ENCODE measurements around the gene TYRP1. TPM values are rescaled to one million over a fixed set of nuclear protein-coding genes. Genes with fewer than 3 reads are reported as not detected.

Gene TYRP1
- polyA plus RNA-seq, 1 experiment: 0.26 TPM

- POLR2A ChIA-PET: no interaction called here
- Histone ChIP-seq H3K4me3 (ENCODE audit: low read depth, low read length) (no peak overlapping the region), H3K27me3 (ENCODE audit: control insufficient read depth, insufficient read depth, low read length) (no peaks in the 10 kb centered on the region), H3K9me3 (ENCODE audit: control insufficient read depth, insufficient read depth, low read length) (no peaks in the 10 kb centered on the region), H3K27ac (ENCODE audit: low read depth, low read length) (no peak overlapping the region)
- DNase-seq (ENCODE audit: low read depth, low spot score): no peak
- no peak for TF ChIP-seq CTCF (IDR thresholded peaks at IDR 0.05; ENCODE audit: low read depth, low read length)
- CTCF ChIA-PET: interaction anchor here (1.5 to 4.6 kb wide), 2 partner anchors 10 to 152 kb away, joined by 4 to 21 read pairs; no protein-coding TSS in a partner anchor
Observed at GRCh38 chr9:12732971-12733370, 39.8 kb downstream of the TYRP1 start.

DNA sequence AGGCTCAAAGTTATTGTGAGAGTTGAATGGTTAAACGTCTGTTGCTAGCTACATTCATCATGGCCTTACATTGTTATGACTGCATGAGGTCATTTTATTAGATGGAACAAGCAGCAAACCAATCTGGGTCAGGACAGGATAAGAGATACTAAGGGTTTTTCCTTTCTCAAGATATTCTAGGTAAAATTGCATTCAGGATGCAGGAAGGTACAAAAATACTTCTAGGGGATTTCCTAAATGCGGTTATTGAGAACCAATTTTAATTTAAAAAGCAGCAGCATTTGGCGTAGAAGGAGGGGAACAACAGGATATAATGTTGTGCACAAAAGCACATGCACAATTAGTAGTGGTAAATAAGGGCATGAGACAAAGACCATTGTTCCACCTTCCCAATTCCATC lies 42.5 kb downstream of the TYRP1 start:
- POLR2A ChIA-PET: no interaction called here
- DNase-seq (ENCODE audit: low read depth, low spot score): no peak
- Histone ChIP-seq H3K27me3 (ENCODE audit: control insufficient read depth, insufficient read depth, low read length) (no peaks in the 10 kb centered on the region), H3K9me3 (ENCODE audit: control insufficient read depth, insufficient read depth, low read length) (no peaks in the 10 kb centered on the region), H3K4me3 (ENCODE audit: low read depth, low read length) (no peak overlapping the region), H3K27ac (ENCODE audit: low read depth, low read length) (no peak overlapping the region)
- CTCF ChIA-PET: interaction anchor here (4.6 kb wide), 1 partner anchor 13 kb away, joined by 21 read pairs; no protein-coding TSS in a partner anchor
- no peak for TF ChIP-seq CTCF (IDR thresholded peaks at IDR 0.05; ENCODE audit: low read depth, low read length)

DNA sequence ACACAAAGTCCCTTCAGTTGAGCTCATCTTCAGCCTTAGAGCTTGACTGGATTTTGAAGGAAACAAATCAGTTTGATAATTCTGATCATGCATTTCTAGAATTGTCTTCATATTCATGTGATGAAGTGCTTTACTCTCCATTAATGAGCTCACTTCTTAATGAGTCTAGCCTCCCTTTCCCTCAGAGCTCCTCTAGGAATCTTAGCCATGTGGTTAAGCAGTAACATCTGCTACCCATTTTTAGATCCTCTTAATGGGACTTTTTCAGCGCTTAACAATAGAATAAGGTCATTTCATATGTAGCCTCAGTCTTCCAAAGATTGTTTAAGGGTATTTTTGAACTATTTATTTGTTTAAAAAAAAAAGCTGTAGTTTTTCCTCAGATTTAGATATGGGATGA lies 44.7 kb downstream of the TYRP1 start:
- ChIA-PET POLR2A (no interaction called here), CTCF (interaction anchor here (1.0 to 1.6 kb wide), 3 partner anchors 11 to 147 kb away, joined by 3 to 5 read pairs (median 3); no protein-coding TSS in a partner anchor)
- no peaks in the 10 kb centered on the region for H3K9me3 ChIP-seq (ENCODE audit: control insufficient read depth, insufficient read depth, low read length)
- H3K27ac ChIP-seq (ENCODE audit: low read depth, low read length): no peak overlapping the region
- H3K27me3 ChIP-seq (ENCODE audit: control insufficient read depth, insufficient read depth, low read length): no peaks in the 10 kb centered on the region
- DNase-seq (ENCODE audit: low read depth, low spot score): no peak
- H3K4me3 ChIP-seq (ENCODE audit: low read depth, low read length): no peak overlapping the region
- TF ChIP-seq CTCF (IDR thresholded peaks at IDR 0.05; ENCODE audit: low read depth, low read length): no peak

DNA sequence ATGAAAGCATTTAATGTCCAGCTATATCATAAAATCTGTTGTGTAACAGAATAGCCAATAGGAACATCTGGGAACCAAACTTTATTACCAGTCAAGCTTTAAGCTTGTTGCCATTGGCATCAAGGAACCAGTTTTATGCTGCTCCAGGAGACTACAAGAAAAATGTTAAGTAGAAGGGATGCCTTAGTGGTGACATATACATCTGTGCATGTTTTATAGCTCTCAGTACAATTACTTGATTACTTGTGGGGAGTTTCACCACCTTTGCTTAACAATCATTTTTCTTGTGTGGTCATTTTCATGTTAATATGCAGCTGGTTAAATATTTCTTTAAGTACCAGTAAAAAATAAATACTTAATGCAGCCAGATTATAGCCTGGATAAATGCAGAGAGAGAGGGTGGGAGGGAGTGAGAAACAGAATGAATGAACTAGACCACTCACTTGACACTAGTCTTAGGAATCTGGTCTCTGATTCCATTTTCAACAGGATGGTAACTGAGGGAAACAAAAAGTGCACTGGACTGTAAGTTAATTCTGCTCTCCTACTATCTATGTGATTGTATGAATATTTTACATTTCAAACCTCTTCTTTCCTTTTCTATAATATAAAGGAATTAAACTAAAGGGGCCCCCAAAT lies 45.9 kb downstream of the TYRP1 start:
- ChIA-PET POLR2A (no interaction called here), CTCF (interaction anchor here (1.6 kb wide), 1 partner anchor 12 kb away, joined by 5 read pairs; no protein-coding TSS in a partner anchor)

More for the DNA sequence above, 45.9 kb downstream of the TYRP1 start:
- DNase-seq (ENCODE audit: low read depth, low spot score): no peak
- H3K27me3 ChIP-seq (ENCODE audit: control insufficient read depth, insufficient read depth, low read length): no peaks in the 10 kb centered on the region
- H3K27ac ChIP-seq (ENCODE audit: low read depth, low read length): no peak overlapping the region
- H3K4me3 ChIP-seq (ENCODE audit: low read depth, low read length): no peak overlapping the region
- TF ChIP-seq CTCF (IDR thresholded peaks at IDR 0.05; ENCODE audit: low read depth, low read length): no peak
- H3K9me3 ChIP-seq (ENCODE audit: control insufficient read depth, insufficient read depth, low read length): no peaks in the 10 kb centered on the region

Measured in AG04450 (cell line).